Neutrophil (primary cell): Measurements from ENCODE around the gene FBXO2.

ENCODE experiments used
- H3K27ac ChIP-seq: fragments of 200-600 bp; sonication (generic); 2 replicates; pipeline ENCODE4 v1.5.1; 2016; ENCODE audit warnings: mild to moderate bottlenecking, moderate library complexity
- H3K27me3 ChIP-seq: fragments of 200-600 bp; sonication (generic); 2 replicates; pipeline ENCODE4 v1.6.0; 2016; ENCODE audit warnings: mild to moderate bottlenecking
- H3K36me3 ChIP-seq: fragments of 200-600 bp; sonication (generic); 2 replicates; pipeline ENCODE4 v1.5.1; 2017
- H3K4me1 ChIP-seq, 2 experiments: fragments of 200-600 bp in 1 of 2; sonication (generic) in 1 of 2; 1 replicate in 1 of 2; 2 replicates in 1 of 2; pipeline versions ENCODE4 v1.5.1 to v1.6.1; 2013 to 2016; ENCODE audit warnings: low read depth in 1 of 2, low read length in 1 of 2, mild to moderate bottlenecking in 1 of 2, moderate library complexity in 1 of 2; ENCODE audit not compliant: control insufficient read depth in 1 of 2, insufficient read depth in 1 of 2
- H3K4me3 ChIP-seq, 2 experiments: fragments of 200-600 bp in 1 of 2; sonication (generic) in 1 of 2; 1 replicate in 1 of 2; 2 replicates in 1 of 2; pipeline ENCODE4 v1.5.1; 2013 to 2016; ENCODE audit warnings: low read depth in 1 of 2, low read length in 1 of 2, mild to moderate bottlenecking in 1 of 2, moderate library complexity in 1 of 2
- H3K9me3 ChIP-seq: fragments of 200-600 bp; sonication (generic); 2 replicates; pipeline ENCODE4 v1.5.1; 2016
- CTCF ChIP-seq: fragments of 200-600 bp; sonication (generic); IDR thresholded peaks from 2 replicates; pipeline ENCODE4 v1.5.1; 2016; ENCODE audit warnings: antibody characterized with exemption

The FBXO2 gene

GRCh38 chr1:11623702-11624101, 30.5 kb downstream of the FBXO2 start:
- Histone ChIP-seq H3K27me3 (peaks cover 28% of the 10 kb centered on the region), H3K4me3 (no peak overlapping the region), H3K36me3 (no peaks in the 10 kb centered on the region), H3K9me3 (no peaks in the 10 kb centered on the region), H3K4me1 (no peaks in the 10 kb centered on the region), H3K27ac (no peak overlapping the region)
- TF ChIP-seq CTCF: no peak

- Histone ChIP-seq H3K36me3 (no peaks in the 10 kb centered on the region), H3K4me1 (no peaks in the 10 kb centered on the region), H3K27me3 (peaks cover 24% of the 10 kb centered on the region), H3K9me3 (no peaks in the 10 kb centered on the region), H3K4me3 (no peak overlapping the region), H3K27ac (no peak overlapping the region)
- TF ChIP-seq CTCF: no peak
These were observed 31.8 kb downstream of the FBXO2 start for GRCh38 chr1:11622398-11622797.

GRCh38 chr1:11620924-11621323, 33.3 kb downstream of the FBXO2 start:
- H3K9me3 ChIP-seq: no peaks in the 10 kb centered on the region
- H3K4me1 ChIP-seq: no peaks in the 10 kb centered on the region
- no peak overlapping the region for H3K4me3 ChIP-seq
- H3K27ac ChIP-seq: no peak overlapping the region
- H3K27me3 ChIP-seq: peaks cover 17% of the 10 kb centered on the region
- TF ChIP-seq CTCF: no peak
- H3K36me3 ChIP-seq: no peaks in the 10 kb centered on the region

GRCh38 chr1:11620405-11620804, 33.8 kb downstream of the FBXO2 start:
- Histone ChIP-seq H3K27ac (no peak overlapping the region), H3K4me1 (no peaks in the 10 kb centered on the region), H3K4me3 (no peak overlapping the region), H3K36me3 (no peaks in the 10 kb centered on the region), H3K27me3 (peaks cover 12% of the 10 kb centered on the region), H3K9me3 (no peaks in the 10 kb centered on the region)
- no peak for TF ChIP-seq CTCF

GRCh38 chr1:11617741-11618140, 36.5 kb downstream of the FBXO2 start:
- no peak for TF ChIP-seq CTCF
- Histone ChIP-seq H3K27ac (no peak overlapping the region), H3K4me3 (no peak overlapping the region), H3K36me3 (no peaks in the 10 kb centered on the region), H3K9me3 (no peaks in the 10 kb centered on the region), H3K27me3 (peaks cover 5% of the 10 kb centered on the region), H3K4me1 (no peaks in the 10 kb centered on the region)

GRCh38 chr1:11617314-11617713, 36.9 kb downstream of the FBXO2 start:
- TF ChIP-seq CTCF: no peak
- H3K36me3 ChIP-seq: no peaks in the 10 kb centered on the region
- H3K4me1 ChIP-seq: no peaks in the 10 kb centered on the region
- H3K4me3 ChIP-seq: no peak overlapping the region
- no peaks in the 10 kb centered on the region for H3K9me3 ChIP-seq
- H3K27me3 ChIP-seq: peaks cover 6% of the 10 kb centered on the region
- no peak overlapping the region for H3K27ac ChIP-seq
